HG02623 (cell line): ENCODE results near the gene LIPH.

Experiments
- ATAC-seq: cut with Tn5 transposase; IDR thresholded peaks from one replicate; pipeline ENCODE4 v1.9.1; 2021; ENCODE audit warnings: moderate library complexity; ENCODE audit not compliant: unreplicated experiment

The LIPH gene

DNA sequence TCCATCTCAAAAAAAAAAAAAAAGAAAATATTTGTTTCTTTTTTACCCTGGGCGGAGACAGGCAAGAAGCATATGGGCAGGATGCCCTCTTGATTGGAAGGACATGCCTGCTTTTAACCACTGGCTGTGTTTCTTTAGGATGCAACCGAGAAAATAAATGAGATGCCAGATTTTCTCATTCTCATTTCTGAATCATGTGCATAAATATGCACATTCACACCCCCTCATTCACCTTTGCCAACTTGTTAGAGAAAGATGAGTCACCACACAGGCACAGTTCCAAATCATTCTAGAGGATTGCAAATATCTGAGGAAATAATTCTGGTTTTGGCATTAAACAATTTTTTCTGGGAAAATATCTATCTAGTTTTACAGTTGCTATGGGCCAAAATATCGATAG is 3.3 kb downstream of the LIPH start:
- ATAC-seq: no peak

- no peak for ATAC-seq
Measured at GRCh38 chr3:185540695-185541094, 11.7 kb downstream of the LIPH start.

DNA sequence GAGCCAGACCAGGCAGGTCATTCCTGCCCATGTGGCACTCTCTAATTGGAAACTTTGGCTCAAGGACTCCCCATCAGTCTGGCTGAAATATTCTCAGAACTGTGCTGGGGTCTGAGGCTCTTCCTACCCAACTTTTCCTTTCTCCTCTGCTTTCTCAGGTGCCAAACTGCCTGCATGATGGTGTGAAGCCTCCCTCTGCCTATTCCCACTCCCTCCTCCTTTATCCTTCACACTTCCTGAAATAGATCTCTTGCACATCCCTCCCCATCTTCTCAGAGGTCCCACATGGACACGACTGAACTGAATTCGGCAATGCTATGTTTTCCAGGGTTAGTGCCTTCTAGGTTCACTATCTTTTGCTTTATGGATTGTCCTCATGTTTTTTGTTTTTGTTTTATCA is 12.5 kb downstream of the LIPH start:
- ATAC-seq: no peak

DNA sequence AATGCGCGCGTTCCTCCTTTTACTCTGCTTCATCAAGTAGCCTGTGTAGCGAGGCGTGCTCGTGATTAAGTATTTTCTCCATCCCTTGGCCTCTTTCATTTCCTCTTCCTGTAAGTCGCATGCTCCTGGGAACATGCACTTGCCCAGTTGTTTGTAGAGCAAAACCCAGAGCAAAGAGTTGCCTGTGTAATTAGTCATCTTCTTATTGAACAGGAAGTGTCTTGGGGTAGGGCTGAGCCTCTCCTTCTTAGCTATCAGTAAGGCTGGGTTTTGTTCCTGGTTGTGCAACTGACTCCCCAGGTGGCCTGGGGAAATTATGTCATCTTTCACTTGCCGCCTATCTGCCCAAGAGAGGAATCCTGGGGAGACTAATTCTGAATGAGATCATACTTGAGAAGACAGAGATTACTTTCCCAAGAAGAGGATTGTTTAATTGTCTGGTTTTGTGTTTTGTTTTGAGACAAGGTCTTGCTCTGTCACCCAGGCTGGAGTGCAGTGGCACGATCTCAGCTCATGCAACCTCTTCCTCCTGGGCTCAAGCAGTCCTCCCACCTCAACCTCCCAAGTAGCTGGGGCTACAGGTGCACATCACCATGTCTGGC is 14.9 kb downstream of the LIPH start:
- ATAC-seq: peak; percentile 99

DNA sequence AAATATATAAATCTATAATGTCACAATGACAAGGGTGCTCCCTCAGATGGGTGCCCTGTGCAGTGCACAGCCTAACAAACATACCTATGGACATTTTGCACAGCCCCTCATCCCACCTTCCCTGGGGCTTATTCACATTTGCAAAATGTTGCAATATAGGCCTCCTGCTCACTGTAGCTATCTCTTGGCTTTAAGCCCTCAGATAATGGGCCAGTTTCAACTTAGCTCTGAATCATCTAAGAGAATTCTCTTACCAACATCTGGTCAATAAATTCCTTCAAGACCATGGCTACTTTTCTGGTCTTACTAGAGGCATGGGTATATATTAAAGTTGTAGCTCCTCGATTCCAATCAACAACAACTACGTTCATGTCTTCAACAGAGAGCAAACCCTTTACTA is 17.9 kb downstream of the LIPH start:
- ATAC-seq: no peak

DNA sequence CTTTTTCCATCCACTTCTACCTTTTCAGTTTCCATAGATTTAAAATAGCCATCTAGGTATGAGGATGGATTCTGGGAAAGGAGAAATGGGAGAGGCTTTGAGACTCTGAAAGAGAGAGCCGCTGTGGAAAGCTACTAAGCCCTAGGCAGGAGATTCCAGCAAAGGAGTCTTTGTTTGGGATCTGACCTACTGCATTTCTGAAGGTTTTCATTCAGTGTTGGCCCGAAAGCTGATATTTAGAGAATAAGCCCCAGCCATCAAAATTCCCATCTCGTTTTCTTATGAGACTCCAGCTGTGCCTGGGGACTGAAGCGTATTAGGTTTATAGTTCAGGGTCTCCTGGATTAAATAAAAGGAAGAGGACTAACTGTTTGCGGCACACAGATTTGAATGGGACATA is 19.5 kb downstream of the LIPH start:
- no peak for ATAC-seq

DNA sequence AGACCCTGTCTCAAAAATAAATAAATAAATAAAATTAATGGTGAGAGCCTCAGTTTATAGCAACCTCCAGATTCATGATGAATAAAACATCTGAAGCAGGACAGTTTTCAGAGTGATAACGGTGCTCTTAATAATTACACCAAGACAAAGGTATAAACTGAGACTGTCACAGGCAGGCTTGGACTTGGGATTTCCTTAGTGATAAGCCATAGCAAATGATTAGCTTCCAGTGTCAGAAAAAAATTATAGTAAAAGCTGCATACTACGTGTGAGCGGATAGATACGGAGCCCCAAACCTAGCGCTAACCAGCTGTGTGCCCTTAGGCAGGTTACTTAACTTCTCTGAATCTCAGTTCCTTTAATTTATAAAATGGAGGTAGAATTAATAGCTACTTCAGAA is 21.5 kb downstream of the LIPH start:
- no peak for ATAC-seq

DNA sequence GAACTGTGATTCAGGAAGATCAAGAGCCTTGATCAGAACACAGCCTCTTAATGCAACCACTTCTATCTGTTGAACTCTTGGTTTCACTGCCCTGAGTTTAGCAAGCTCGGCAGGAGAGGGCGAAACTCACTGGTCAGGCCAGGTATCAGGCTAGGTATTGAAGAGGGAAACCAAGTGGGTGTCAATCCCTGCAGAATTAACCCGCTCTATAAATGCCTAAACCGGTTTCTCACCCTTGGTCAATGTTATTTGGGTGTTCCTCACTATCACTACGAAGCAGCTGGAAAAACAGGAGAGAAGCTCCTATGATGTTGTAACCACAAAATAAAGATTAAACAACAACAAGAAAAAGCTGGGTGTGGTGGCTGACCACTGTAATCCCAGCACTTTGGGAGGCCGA is 23.9 kb downstream of the LIPH start:
- ATAC-seq: no peak

DNA sequence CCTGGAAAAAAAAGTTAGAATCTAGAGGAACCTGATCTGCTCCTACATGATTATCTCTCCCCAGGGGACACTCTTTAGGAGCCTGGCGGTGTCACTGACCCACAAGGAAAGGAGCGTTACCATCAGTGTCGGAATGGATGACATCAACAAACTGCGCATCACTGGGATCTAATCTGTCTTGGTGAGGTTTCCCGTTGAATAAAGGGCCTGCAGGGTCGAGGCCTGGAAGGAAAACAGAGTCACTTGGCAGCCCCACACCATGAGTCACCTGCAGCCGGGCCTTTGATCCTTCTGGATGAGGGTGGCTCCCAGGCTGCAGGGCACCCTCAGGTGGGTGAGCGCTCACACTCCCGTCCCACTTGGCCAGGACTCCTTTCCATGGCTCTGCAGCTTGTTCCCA is 25.0 kb downstream of the LIPH start:
- ATAC-seq: no peak

DNA sequence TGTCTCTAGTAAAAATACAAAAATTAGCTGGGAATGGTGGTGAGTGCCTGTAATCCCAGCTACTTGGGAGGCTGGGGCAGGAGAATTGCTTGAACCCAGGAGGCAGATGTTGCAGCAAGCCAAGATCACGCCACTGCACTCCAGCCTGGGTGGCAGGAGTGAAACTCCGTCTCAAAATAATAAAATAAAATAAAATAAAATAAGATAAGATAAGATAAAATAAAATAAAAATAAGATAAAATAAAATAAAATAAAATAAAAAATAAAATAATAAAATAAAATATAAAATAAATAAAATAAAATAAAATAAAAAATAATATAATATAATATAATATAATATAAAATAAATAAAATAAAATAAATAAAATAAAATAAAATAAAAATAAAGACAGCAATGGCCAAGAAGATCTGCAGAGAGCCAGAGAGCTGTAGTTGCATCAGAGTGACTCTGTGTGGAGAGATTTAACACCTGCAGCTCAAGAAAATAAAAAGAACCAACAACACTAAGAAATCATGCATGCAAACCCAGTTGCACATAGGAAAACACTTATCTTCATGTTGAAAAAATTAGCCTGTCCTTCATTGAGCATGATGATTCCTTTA is 25.9 kb downstream of the LIPH start:
- ATAC-seq: no peak

GRCh38 chr3:185521349-185522138 is 30.8 kb downstream of the LIPH start:
- ATAC-seq: no peak

DNA sequence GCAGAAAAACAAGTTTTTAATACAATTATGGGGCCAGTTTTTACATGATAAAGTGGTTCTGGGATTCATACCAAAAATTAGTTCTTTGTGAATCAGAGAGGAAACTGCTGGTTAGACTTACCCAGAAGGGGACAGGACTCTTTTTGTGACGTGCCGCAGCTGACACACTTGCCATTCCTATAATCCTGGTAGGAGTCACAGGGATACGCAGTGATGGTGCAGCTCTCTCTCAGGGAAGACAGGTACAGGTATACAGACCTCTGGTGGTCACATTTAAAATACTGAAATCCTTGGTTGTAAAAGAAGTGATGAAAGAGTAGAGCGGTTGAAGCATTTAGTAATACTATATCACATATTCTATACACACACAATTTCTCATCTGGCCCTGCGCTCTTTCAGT is 33.4 kb downstream of the LIPH start:
- no peak for ATAC-seq

DNA sequence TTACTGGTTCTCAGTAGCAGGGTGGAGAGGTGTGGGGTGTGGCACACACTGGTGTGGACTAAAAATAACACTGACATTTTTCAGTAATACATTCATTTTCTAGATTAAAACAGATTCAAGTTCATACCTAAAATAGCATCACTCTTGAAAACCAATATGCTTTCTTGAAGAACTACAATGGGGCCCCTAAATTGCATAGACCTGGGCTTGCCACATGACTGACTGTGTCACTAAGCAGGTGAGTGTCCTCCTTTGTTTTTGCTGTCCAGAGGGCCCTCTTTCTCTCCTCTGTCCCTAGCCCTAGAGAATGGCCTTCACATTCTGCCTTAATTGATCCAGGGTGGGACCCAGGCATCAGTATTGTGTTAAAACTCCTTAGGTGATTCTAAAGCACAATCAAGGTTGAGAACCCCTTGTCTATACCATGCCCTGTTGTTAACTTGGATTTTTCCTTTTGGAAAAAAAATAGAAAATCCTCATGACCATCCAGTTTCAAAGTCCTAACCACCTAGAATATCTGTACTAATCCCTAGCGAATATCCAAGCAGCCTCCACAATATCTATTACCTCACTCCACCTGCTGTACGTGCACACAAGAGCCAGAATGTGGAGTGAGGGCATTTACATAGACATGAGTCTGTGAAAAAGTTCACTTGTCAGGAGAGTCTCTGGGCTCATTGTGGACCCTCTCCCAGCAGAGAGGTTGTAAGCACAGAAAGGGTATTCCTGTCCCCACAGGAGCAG is 34.8 kb downstream of the LIPH start:
- no peak for ATAC-seq

- ATAC-seq: no peak
Measured at GRCh38 chr3:185511711-185512110, 40.7 kb downstream of the LIPH start.

DNA sequence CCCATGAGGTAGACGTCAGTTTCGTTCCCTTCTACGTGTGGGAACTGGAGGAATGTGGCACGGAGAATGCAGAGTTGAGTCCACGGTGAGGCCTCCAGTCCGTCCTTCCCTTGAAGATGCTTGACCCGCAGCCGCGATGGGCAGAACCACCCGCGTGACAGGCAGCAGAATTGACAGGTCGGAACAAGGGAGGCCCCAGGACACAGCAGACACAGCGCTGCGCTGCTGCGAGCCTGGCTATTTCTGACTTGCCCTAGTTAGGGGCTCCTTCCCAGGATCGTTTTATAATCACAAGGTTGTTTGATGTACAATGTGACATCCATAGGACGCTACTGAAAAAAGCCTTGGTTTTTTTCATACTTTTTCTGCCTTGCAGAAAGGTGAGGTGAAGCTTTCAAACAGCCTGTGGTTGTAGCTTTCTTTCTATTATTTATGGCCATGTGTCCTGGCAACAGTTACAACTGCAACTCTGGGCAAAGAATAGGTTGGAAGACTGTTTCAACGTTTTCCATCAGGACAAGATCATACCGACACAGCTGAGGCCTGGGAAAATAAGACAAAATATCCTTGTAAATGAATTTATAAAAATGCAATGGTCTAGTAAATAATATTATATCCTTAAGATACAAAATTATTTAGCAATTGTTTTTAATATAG is 43.9 kb downstream of the LIPH start:
- ATAC-seq: no peak

DNA sequence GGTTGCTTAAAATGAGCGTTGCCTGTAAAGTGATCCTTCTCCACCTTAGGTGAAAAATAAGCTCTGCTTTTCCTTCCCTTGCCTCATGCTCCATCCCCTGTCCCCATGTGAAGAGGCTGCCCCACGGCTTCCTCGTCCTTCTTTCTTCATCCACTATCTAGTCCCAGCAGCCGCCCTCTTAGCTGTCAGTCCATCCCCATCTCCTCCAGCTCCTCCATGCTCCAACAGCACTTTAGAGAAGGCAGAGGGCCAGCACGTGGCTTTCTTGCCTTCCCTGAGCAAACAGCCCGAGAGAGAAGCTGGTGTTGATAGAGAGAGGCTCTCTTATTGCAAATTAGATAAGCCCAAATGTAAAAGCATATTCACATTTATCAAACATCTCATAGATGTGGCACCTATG is 44.5 kb downstream of the LIPH start:
- no peak for ATAC-seq

DNA sequence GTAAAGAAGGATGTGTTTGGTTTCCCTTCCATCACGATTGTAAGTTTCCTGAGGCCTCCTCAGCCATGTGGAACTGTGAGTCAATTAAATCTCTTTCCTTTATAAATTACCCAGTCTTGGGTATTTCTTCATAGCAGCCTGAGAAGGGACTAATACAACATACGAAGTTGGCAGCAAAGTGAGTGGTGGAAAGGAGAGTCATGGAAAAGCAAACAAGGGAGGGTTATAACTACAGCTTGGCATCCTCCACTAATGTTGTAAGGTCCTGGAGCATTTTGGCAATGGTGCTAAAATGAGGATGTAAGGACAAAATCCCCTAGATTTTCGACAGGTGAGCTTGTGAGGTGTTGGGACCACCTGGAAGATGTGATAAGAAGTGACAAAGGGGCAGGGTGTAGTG is 47.8 kb downstream of the LIPH start:
- ATAC-seq: no peak

- no peak for ATAC-seq
Measured at GRCh38 chr3:185503521-185503920, 48.9 kb downstream of the LIPH start.

GRCh38 chr3:185502987-185503386 is 49.4 kb downstream of the LIPH start:
- no peak for ATAC-seq

DNA sequence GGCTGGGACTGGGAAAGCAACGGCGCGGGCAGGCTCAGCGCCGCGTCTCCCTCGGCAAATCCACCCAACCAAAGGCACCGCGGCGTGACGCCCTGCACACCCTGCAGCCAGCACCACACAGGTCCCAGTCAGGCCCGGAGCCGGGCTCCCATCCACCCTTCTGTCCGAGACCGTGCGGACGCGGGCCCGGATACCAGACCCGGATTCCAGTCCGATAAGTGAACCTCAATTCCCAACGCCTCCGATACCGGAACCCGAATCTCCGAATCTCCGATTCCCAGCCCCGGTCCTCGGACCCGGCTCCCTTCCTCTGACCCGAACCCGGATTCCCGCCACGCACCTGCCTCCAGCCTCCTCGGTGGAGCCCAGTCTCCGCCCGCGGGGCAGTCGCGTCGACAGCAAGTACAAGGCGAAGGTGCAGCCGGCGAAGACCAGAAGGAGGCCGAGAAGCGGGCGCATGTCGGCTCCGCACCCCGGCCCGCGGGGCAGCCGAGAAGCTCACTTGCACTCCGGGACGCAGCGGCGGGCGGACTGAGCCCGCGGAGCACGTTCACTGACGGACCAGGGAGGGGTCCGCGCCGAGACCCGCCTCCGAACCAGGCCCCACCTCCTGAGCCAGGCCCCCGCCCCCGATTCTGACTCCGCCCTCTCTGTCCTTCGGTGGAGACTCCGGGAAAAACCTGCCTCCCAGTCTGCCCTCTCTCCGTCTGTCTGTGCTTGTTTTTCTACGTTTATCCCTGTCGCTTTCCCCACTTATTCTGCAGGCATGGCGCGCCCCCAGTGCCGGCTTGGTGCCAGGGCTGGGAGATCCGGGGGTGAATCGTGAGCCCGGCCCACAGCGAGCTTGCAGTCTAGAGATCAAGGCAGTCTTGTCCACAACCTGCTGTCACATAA is 53.6 kb downstream of the LIPH start, which contains the start of gene TMEM41A:
TSS of gene TMEM41A (minus strand) at position 533 of the 894 bp plus-strand sequence. CDS start at position 459, 74 bp downstream.
- ATAC-seq: peak; percentile 94
